Mesodermal cell (in vitro differentiated cells): ENCODE results near the gene MINDY4B.

Experiments
- H3K27ac ChIP-seq: 2 replicates; pipeline ENCODE4 v1.7.0; 2013; ENCODE audit warnings: mild to moderate bottlenecking, low read depth, low read length, moderate library complexity; ENCODE audit not compliant: severe bottlenecking
- H3K36me3 ChIP-seq: 2 replicates; pipeline ENCODE4 v1.7.1; 2013; ENCODE audit warnings: mild to moderate bottlenecking, low read length, moderate library complexity; ENCODE audit not compliant: control insufficient read depth, insufficient read depth
- H3K4me1 ChIP-seq: one replicate; pipeline ENCODE4 v1.7.1; 2013; ENCODE audit warnings: mild to moderate bottlenecking, low read length; ENCODE audit not compliant: insufficient read depth, control insufficient read depth, poor library complexity, severe bottlenecking
- H3K4me3 ChIP-seq: 2 replicates; pipeline ENCODE4 v1.7.0; 2013; ENCODE audit warnings: low read length, control low read depth, mild to moderate bottlenecking; ENCODE audit not compliant: insufficient read depth, poor library complexity, severe bottlenecking; ENCODE audit errors: extremely low read depth
- H3K9me3 ChIP-seq: 2 replicates; pipeline ENCODE4 v1.7.1; 2013; ENCODE audit warnings: mild to moderate bottlenecking, low read length, moderate library complexity; ENCODE audit not compliant: control insufficient read depth
- WGBS, 2 experiments: methylation state at CpG; one replicate each; pipeline ENCODE4 v1.1.5; 2013; ENCODE audit warnings: missing lambda C conversion rate in 2 of 2; ENCODE audit not compliant: insufficient coverage in 2 of 2; 5-methylcytosine and 5-hydroxymethylcytosine counted together

The MINDY4B gene

DNA sequence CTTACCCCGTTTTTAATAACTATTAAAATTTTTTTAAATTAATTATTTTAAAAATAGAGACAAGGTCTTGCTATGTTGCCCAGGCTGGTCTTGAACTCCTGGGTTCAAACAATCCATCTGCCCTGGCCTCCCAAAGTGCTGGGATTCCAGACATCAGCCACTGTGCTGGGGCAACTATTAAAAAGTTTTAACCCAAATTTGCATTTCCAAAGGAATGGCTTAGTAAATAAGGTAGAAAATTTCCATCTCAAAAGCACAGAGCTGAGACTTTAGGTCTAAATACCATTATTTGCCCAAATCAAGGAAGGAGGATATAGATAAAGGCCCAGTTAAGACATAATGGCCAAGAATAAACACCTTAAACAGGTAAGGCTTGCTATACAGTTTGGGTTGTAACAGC, 56.4 kb downstream of the MINDY4B start:
- Histone ChIP-seq H3K4me1 (peaks cover 6% of the 10 kb centered on the region), H3K4me3 (no peak overlapping the region), H3K36me3 (no peaks in the 10 kb centered on the region), H3K9me3 (peaks cover 5% of the 10 kb centered on the region), H3K27ac (no peak overlapping the region)
- no CpG with 5 or more reads among the region's 1 CpG for WGBS, 2 experiments

- Histone ChIP-seq H3K27ac (no peak overlapping the region), H3K4me3 (no peak overlapping the region), H3K4me1 (peaks cover 6% of the 10 kb centered on the region), H3K36me3 (no peaks in the 10 kb centered on the region), H3K9me3 (peaks cover 5% of the 10 kb centered on the region)
- WGBS, 2 experiments, result no CpG with 5 or more reads among the region's 1 CpG
Measured at GRCh38 chr3:150847433-150847832, 57.8 kb downstream of the MINDY4B start.

DNA sequence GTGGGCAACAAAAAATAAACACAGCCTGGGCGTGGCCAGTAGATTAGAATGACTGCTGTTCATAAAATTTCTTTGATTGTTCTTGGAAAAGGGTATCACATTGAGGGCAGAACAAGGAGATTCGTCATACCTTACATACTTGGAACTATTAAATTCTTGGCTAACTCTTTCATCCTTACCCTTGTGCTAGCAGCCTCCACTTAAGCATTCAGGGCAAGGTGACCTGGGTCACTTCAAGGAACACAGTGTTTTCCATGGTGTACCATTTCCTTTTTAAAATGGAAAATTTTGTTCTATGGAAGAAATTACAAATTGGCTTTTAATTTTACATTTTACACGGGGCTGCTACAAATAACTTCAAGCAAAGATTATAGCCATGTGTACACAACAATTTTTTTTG, 60.8 kb downstream of the MINDY4B start:
- Histone ChIP-seq H3K36me3 (no peaks in the 10 kb centered on the region), H3K4me1 (peaks cover 6% of the 10 kb centered on the region), H3K9me3 (no peaks in the 10 kb centered on the region), H3K27ac (no peak overlapping the region), H3K4me3 (no peak overlapping the region)
- 94 to 100% methylated on average over 1 to 2 of the region's 3 CpGs for WGBS, 2 experiments

GRCh38 chr3:150843241-150843640, 62.0 kb downstream of the MINDY4B start:
- peaks cover 6% of the 10 kb centered on the region for H3K4me1 ChIP-seq
- H3K4me3 ChIP-seq, result no peak overlapping the region
- no peaks in the 10 kb centered on the region for H3K36me3 ChIP-seq
- no peak overlapping the region for H3K27ac ChIP-seq
- 40% methylated on average over 1 of the region's 2 CpGs; no CpG with 5 or more reads in 1 of the 2 experiments for WGBS, 2 experiments
- H3K9me3 ChIP-seq, result no peaks in the 10 kb centered on the region

- WGBS, 2 experiments, result 88 to 94% methylated on average over 3 to 4 of the region's 4 CpGs
- Histone ChIP-seq H3K4me3 (no peak overlapping the region), H3K4me1 (peaks cover 6% of the 10 kb centered on the region), H3K27ac (no peak overlapping the region), H3K9me3 (no peaks in the 10 kb centered on the region), H3K36me3 (no peaks in the 10 kb centered on the region)
Measured at GRCh38 chr3:150840802-150841515, 64.3 kb downstream of the MINDY4B start.

DNA sequence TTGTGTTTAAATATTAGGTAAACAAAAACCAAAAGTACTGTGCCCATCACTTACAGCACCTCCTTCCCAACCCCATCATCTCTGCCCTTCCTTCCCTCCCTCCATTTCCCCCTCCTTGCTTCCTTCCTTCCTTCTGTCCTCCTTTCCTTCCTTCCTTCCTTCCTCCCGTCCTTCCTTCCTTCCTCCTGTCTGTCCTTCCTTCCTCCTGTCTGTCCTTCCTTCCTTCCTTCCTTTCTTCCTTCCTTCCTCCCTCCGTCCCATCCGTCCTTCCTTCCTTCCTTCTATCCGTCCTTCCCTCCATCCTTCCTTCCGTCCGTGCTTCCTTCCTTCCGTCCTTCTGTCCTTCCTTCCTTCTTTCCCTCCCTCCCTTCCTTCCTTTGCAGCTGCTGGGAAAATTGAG, 74.5 kb downstream of the MINDY4B start:
- no peak overlapping the region for H3K4me3 ChIP-seq
- H3K27ac ChIP-seq, result no peak overlapping the region
- no peaks in the 10 kb centered on the region for H3K36me3 ChIP-seq
- WGBS, 2 experiments, result 91 to 93% methylated on average over 6 of the region's 7 CpGs
- H3K9me3 ChIP-seq, result no peaks in the 10 kb centered on the region
- H3K4me1 ChIP-seq, result no peaks in the 10 kb centered on the region

DNA sequence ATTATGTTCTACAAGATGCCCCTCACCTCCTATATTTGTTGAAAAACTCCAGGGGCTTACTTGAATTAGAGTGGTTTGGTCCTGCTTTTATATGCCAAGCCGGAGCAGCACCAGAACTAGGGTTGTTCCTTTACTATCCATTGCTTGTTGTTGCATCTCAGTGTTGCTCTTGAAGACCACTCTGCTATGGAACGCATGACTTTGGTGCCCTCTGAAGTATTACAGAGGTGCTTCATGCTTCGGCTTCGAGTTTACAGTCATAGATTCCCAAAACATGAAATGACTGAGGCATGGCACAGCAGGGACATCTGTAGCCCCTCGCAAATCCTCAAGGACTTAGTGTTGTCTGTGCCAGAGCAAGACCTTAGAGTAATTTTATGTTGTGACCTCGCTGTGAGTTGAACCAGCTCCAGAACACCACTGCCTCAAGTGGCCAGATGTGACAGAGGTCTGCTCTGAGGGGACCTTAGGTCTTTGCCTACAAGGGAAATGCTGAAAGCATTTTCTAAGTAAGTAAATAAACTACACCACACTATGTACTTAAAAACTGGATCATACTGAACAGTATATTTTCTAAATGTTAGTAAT, 75.1 kb downstream of the MINDY4B start:
- Histone ChIP-seq H3K9me3 (no peaks in the 10 kb centered on the region), H3K27ac (no peak overlapping the region), H3K4me1 (no peaks in the 10 kb centered on the region), H3K36me3 (no peaks in the 10 kb centered on the region), H3K4me3 (no peak overlapping the region)
- WGBS, 2 experiments, result 95 to 96% methylated on average over 5 of the region's 6 CpGs

GRCh38 chr3:150829408-150829807, 75.8 kb downstream of the MINDY4B start:
- H3K4me3 ChIP-seq, result no peak overlapping the region
- H3K9me3 ChIP-seq, result no peaks in the 10 kb centered on the region
- 93 to 100% methylated on average over 2 to 6 of the region's 6 CpGs for WGBS, 2 experiments

DNA sequence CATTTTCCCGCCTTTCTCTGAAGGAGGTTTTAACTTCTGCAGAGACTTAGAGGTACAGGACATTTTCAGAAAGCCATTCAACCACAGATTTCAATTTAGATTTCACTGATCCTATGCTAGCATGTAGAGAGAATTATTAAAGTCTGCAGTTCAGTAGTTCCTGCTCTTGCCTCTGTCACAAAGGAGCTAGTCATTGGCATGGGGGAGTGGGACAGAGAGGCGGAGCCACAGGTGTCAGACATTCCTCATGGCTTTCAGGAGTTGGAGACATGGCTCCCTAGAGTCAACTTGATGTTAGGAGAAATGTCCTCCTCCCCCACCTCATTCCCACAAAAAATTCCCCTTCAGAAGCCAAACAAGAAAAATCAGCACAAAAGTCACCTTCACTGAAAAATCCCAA, 76.2 kb downstream of the MINDY4B start:
- no peaks in the 10 kb centered on the region for H3K4me1 ChIP-seq
- no peaks in the 10 kb centered on the region for H3K9me3 ChIP-seq
- no CpG with 5 or more reads among the region's 2 CpGs for WGBS, 2 experiments
- H3K27ac ChIP-seq, result no peak overlapping the region
- no peak overlapping the region for H3K4me3 ChIP-seq
- no peaks in the 10 kb centered on the region for H3K36me3 ChIP-seq

More at GRCh38 chr3:150829408-150829807, 75.8 kb downstream of the MINDY4B start:
- Histone ChIP-seq H3K27ac (no peak overlapping the region), H3K36me3 (no peaks in the 10 kb centered on the region), H3K4me1 (no peaks in the 10 kb centered on the region)

DNA sequence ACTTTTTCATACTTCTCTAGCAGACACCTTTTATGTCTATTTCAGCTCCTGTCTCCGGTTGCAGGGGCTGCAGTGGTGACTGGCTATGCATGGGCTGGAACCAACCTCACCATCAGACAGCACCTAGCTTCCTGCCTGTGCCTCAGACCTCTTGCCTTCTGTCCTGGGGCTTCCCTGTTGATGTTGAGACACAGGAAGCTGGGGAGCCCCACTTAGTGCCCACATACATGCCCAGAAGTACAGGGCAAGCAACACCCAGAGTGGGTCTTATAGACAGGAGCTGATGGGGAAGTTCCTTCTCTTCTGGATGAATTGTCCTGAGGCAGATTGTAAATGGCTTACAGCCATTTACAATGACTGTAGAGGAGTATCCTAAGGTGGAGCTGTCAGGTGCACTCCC, 77.0 kb downstream of the MINDY4B start:
- Histone ChIP-seq H3K36me3 (no peaks in the 10 kb centered on the region), H3K4me1 (no peaks in the 10 kb centered on the region), H3K9me3 (no peaks in the 10 kb centered on the region), H3K4me3 (no peak overlapping the region), H3K27ac (no peak overlapping the region)
- WGBS, 2 experiments, result 100% methylated on average over 1 of the region's 1 CpG; no CpG with 5 or more reads in 1 of the 2 experiments
